K562 treated with DMSO at 1 percent for 12 hours (cell line): ENCODE results near the gene EPO. TPM values are rescaled to one million over a fixed set of nuclear protein-coding genes. Genes with fewer than 3 reads are reported as not detected.

ENCODE experiments used
- total RNA-seq: library from RNA; unstranded; fragments of 300-600 nt; gene quantifications from 2 replicates; pipeline ENCODE4 v1.2.3, GENCODE V29; 2022; ENCODE audit not compliant: insufficient read depth

EPO gene
- not detected in 2 replicates for total RNA-seq

DNA sequence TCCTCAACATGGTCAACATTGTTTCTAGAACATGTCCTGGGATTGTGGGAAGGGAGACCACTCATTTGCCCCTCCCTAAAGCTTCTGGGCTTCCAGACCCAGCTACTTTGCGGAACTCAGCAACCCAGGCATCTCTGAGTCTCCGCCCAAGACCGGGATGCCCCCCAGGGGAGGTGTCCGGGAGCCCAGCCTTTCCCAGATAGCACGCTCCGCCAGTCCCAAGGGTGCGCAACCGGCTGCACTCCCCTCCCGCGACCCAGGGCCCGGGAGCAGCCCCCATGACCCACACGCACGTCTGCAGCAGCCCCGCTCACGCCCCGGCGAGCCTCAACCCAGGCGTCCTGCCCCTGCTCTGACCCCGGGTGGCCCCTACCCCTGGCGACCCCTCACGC, at the start of gene EPO:
EPO (plus strand) TSS at position 190 of the 392 bp plus-strand sequence. CDS start 513 bp downstream, outside the sequence.

DNA sequence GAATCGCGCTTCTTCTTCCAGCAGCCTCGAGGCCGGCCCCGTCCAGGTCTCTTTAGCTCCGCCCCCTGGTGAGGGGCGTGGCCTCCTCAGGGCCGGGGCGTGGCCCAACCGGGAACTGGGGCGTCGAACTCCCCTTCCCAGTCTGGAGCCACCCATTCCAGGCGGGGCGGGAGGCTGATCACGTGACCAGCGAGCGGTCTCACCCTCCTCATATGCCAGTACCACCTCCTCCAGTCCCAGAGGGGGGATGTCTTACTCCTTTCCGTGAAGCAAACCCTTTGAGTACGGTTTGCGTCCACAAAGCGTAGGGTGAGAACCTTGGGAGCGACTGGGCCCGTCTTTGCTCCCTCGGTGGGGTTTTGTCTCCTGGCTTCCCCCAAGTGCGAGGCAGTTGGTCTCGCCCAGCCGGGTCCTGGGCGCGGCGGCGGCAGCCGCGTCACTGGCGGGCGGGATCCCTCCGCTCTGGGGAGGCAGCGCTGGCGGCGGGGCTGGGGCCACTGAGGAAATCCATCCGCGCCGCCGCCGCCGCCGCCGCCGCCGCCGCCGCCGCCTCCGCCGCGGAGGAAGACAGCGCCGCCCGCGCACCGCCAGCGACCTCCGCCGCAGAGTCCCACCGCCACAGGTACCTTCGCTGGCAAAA, 46.8 kb upstream of the EPO start, which contains the start of gene GNB2:
GNB2 (plus strand) TSS at position 439 of the 640 bp plus-strand sequence. CDS start 2,526 bp downstream, outside the sequence.

DNA sequence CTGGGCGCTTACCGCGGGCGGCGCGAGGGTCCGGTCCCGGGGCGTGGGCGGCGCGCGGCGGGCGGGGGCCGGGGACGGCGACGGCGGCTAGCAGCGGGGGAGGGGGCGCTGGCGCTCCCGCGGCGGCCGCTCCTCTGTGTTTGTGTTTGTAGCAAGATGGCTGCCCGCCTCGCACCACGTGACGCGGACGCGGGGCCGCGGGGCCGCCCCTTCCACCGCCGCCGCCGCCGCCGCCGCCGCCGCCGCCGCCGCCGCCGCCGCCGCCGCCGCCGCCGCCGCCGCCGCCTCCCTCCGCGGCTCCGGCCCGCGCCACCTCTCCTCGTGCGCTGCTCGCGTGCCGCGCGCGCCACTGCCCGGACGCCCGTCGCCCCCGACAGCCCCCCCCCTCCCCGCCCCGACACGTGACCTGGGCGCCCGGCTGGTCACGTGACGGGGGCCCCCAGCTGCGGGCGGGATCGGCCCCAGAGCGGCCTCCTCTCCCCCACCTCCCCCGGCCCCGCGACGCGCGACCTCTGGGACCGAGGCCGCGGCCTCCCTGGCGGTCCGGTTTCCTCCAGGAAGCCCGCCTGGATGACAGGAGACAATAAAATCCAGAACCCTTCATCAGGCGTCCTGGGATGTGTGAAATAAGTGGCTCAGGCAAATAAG, 26.0 kb upstream of the EPO start, which contains the start of gene GIGYF1:
GIGYF1 (minus strand) TSS at position 153 of the 648 bp plus-strand sequence. CDS start 6,012 bp downstream, outside the sequence.

DNA sequence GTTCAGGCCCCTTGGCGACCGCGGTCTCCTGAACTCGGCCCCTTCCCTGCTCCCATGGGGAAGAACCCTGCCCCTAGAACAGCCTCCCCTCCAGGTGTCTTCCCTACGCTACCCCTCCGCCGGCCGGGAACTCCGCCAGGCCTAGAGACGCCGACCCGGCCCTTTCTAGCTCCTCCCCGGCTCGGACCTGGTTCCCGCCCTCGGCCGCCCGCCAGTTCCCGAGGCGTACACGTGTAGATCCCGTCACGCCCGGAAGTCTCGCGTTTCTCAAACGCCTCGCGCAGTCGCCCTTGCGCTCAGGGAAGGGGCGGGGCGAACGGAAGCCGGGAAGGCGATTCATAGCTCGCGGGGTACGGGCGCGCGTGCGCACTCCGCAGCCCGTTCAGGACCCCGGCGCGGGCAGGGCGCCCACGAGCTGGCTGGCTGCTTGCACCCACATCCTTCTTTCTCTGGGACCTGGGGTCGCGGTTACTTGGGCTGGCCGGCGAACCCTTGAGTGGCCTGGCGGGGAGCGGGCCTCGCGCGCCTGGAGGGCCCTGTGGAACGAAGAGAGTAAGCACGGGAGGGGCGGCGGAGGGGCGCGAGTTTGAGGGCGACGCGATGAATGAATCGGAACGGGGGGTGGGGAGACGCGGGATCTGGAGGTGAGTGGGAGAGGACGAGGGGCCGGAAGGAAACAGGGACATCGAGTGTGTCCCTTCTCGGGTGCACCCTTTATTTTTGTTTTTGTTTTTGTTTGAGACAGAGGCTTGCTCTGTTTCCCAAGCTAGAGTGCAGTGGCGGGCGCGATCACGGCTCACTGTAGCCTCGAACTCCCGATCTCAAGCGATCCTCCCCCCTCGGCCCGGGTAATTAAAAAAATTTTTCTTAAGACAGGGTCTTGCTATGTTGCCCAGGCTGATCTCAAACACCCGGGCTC, 14.3 kb upstream of the EPO start, which contains the start of gene POP7:
POP7 (plus strand) TSS at position 369 of the 919 bp plus-strand sequence. CDS start 710 bp downstream, outside the sequence.

Other genes with a start within 250 kb of the EPO start
- gene TSC22D4, start 241.3 kb upstream of the EPO start, total RNA-seq, result 141 and 148 TPM in 2 replicates
- gene NYAP1, start 236.5 kb upstream of the EPO start, total RNA-seq, result 1.2 TPM in 2 replicates
- gene AGFG2, start 181.3 kb upstream of the EPO start, total RNA-seq, result 16.6 and 18.5 TPM in 2 replicates
- 11.5 and 19.0 TPM in 2 replicates for gene SAP25, start 146.6 kb upstream of the EPO start, total RNA-seq
- gene LRCH4, start 134.3 kb upstream of the EPO start, total RNA-seq, result 67.0 and 99.9 TPM in 2 replicates
- gene FBXO24, start 134.1 kb upstream of the EPO start, total RNA-seq, result 1.3 and 2.5 TPM in 2 replicates
- 14.4 and 24.9 TPM in 2 replicates for gene PCOLCE, start 118.1 kb upstream of the EPO start, total RNA-seq
- gene MOSPD3, start 107.9 kb upstream of the EPO start, total RNA-seq, result 40.9 and 41.5 TPM in 2 replicates
- gene TFR2, start 78.9 kb upstream of the EPO start, total RNA-seq, result 47.9 and 70.0 TPM in 2 replicates
- not detected in 2 replicates for gene ACTL6B, start 64.0 kb upstream of the EPO start, total RNA-seq
- 568 and 655 TPM in 2 replicates for gene GNB2, start 46.7 kb upstream of the EPO start, total RNA-seq
- gene GIGYF1, start 26.2 kb upstream of the EPO start, total RNA-seq, result 11.4 and 30.9 TPM in 2 replicates
- gene POP7, start 14.3 kb upstream of the EPO start, total RNA-seq, result 82.2 and 128 TPM in 2 replicates
- gene ZAN, start 13.1 kb downstream of the EPO start, total RNA-seq, result not detected in 2 replicates
- gene EPHB4, start 107.1 kb downstream of the EPO start, total RNA-seq, result 29.2 and 45.9 TPM in 2 replicates
- gene SLC12A9, start 132.2 kb downstream of the EPO start, total RNA-seq, result 11.1 and 18.6 TPM in 2 replicates
- 65.2 and 74.9 TPM in 2 replicates for gene TRIP6, start 146.9 kb downstream of the EPO start, total RNA-seq
- gene SRRT, start 154.6 kb downstream of the EPO start, total RNA-seq, result 81.0 and 147 TPM in 2 replicates
- 1.4 TPM in 1 of 2 replicates, not detected in the other for gene UFSP1, start 169.2 kb downstream of the EPO start, total RNA-seq
- gene ACHE, start 175.4 kb downstream of the EPO start, total RNA-seq, result 1.4 and 5.5 TPM in 2 replicates
- gene MUC3A, start 229.1 kb downstream of the EPO start, total RNA-seq, result 0.74 TPM in 1 of 2 replicates, not detected in the other
- gene MUC12, start 249.1 kb downstream of the EPO start, total RNA-seq, result not detected in 2 replicates